Measurements from ENCODE around the gene EML3. TPM values are rescaled to one million over a fixed set of nuclear protein-coding genes. Genes with fewer than 3 reads are reported as not detected.

EML3 gene
- polyA plus RNA-seq, 2 of the 4 experiments (the other 2 are of a cell fraction), result 15.2 to 27.2 TPM

- peak; percentile 20; the same call in 1 of the 2 replicates for TF ChIP-seq PBX3 (IDR thresholded peaks at IDR 0.05)
- peak; percentile 52; the same call in 1 of the 2 replicates for TF ChIP-seq MAZ (IDR thresholded peaks at IDR 0.05; ENCODE audit: borderline replicate concordance, low read depth, low read length)
- TF ChIP-seq MYC (IDR thresholded peaks at IDR 0.05; ENCODE audit: borderline replicate concordance, low read length), result no peak; the same call in 1 of the 2 replicates
- peak; percentile 82 for TF ChIP-seq TP53 (CRISPR knock-in tag; IDR thresholded peaks at IDR 0.05)
- TF ChIP-seq CEBPB (IDR thresholded peaks at IDR 0.05), result no peak
- peak; percentile 61; the same call in 1 of the 2 replicates for TF ChIP-seq PHF8 (IDR thresholded peaks at IDR 0.05; ENCODE audit: borderline replicate concordance, low read depth)
- TF ChIP-seq GATA3 (IDR thresholded peaks at IDR 0.05; ENCODE audit: borderline replicate concordance), result 0 out of 2 replicates have a peak, but pooled peaks have one; percentile 18
- peak; percentile 86 for TF ChIP-seq POLR2A (IDR thresholded peaks at IDR 0.05; ENCODE audit: low read length)
Observed at GRCh38 chr11:62573592-62574362, 38.8 kb downstream of the EML3 start, which contains the start of gene EEF1G (continued).

GRCh38 chr11:62573006-62573591, 39.5 kb downstream of the EML3 start:
- H3K4me2 ChIP-seq, result peak overlapping the region; percentile 93
- CTCF ChIA-PET, result interaction anchor here (0.9 to 4.8 kb wide), 12 partner anchors 9 to 178 kb away, joined by 3 to 52 read pairs (median 6); partner anchors contain the start of gene TUT1
- peak overlapping the region; percentile 93 to 94 for H3K27ac ChIP-seq
- POLR2A ChIA-PET, result interaction anchor here (0.6 to 2.8 kb wide), 28 partner anchors 10 to 1211 kb away, joined by 3 to 93 read pairs (median 5); partner anchors contain the start of genes AHNAK, B3GAT3, C11orf98 and CSKMT
- peaks cover 47% of the 10 kb centered on the region for H3K4me1 ChIP-seq
- ATAC-seq, result peak in 1 of 2 experiments; percentile 9; a peak in 3 of 6 replicates
- TF ChIP-seq REST (IDR thresholded peaks at IDR 0.05), result no peak
- TF ChIP-seq CTCF (IDR thresholded peaks at IDR 0.05), result no peak
- TF ChIP-seq ZNF302 (CRISPR knock-in tag; IDR thresholded peaks at IDR 0.05), result no peak
- no peak for TF ChIP-seq EHMT2 (IDR thresholded peaks at IDR 0.05; ENCODE audit: low read depth)
- TF ChIP-seq NFE2L2 (conservative IDR thresholded peaks at IDR 0.05; ENCODE audit: low read length), result no peak
- no peak for TF ChIP-seq NR3C1 (IDR thresholded peaks at IDR 0.05)
- TF ChIP-seq RCOR1 (IDR thresholded peaks at IDR 0.05; ENCODE audit: low read depth, low read length), result no peak
- no peak for TF ChIP-seq PHF8 (IDR thresholded peaks at IDR 0.05; ENCODE audit: borderline replicate concordance, low read depth)
- no peak for TF ChIP-seq JUN (IDR thresholded peaks at IDR 0.05)
- no peak for TF ChIP-seq TFCP2L1 (CRISPR knock-in tag; IDR thresholded peaks at IDR 0.05)
- no peak for TF ChIP-seq CBX8 (IDR thresholded peaks at IDR 0.05)
- no peak for TF ChIP-seq HDAC2 (IDR thresholded peaks at IDR 0.05)
- TF ChIP-seq FOXS1 (CRISPR knock-in tag; IDR thresholded peaks at IDR 0.05), result no peak
- no peak for TF ChIP-seq ELK1 (IDR thresholded peaks at IDR 0.05; ENCODE audit: low read depth, low read length)
- no peak for TF ChIP-seq ZFP36 (IDR thresholded peaks at IDR 0.05; ENCODE audit: borderline replicate concordance, partially characterized antibody)
- TF ChIP-seq CBX2 (IDR thresholded peaks at IDR 0.05; ENCODE audit: borderline replicate concordance, low read depth), result no peak
- TF ChIP-seq CEBPB (IDR thresholded peaks at IDR 0.05), result no peak
- no peak for TF ChIP-seq HMGXB4 (CRISPR knock-in tag; IDR thresholded peaks at IDR 0.05; ENCODE audit: borderline replicate concordance)
- DNase-seq (ENCODE audit: low read depth in 1 of 2, low spot score in 1 of 2), result no peak
- WGBS (ENCODE audit: missing lambda C conversion rate), result 2% methylated on average over 33 of the region's 33 CpGs
- H3K4me3 ChIP-seq, result peak overlapping the region; percentile 97
- FAIRE-seq, result no peak
- no peaks in the 10 kb centered on the region for H3K9me3 ChIP-seq

Measured in A549 (cell line).